ENCODE results near the gene UBE3D.

DNA sequence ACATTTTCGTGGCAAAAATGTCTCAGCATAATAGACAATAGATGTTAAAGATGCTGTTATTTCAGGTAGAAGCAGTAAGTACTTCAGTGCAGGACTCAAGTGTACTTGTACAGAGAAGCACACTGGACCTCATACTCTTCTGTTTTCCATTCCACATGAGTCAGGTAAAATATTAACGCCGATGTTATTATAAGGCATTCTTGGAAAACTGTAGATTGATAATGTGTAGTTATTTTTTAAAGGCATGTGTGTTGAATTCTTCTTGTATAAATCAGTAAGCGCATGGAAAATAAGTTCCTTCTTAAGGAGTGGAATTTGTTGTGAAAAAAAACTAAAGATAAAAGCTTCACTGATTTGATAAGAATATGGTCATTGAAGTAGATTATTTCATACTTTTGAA, 47.6 kb upstream of the UBE3D start:
- TF ChIP-seq CTCF (IDR thresholded peaks at IDR 0.05; ENCODE audit: poor library complexity): no peak
- no peak for TF ChIP-seq EZH2 (IDR thresholded peaks at IDR 0.05; ENCODE audit: borderline replicate concordance)
- TF ChIP-seq EZH2phosphoT487 (IDR thresholded peaks at IDR 0.05; ENCODE audit: low read depth, severe bottlenecking, unreplicated experiment): no peak
